GM18867 (cell line): ENCODE measurements around the gene CIROP.

Experiments used
- ATAC-seq: cut with Tn5 transposase; IDR thresholded peaks from one replicate; pipeline ENCODE4 v1.9.1; 2021; ENCODE audit warnings: mild to moderate bottlenecking, moderate library complexity; ENCODE audit not compliant: unreplicated experiment

CIROP gene

DNA sequence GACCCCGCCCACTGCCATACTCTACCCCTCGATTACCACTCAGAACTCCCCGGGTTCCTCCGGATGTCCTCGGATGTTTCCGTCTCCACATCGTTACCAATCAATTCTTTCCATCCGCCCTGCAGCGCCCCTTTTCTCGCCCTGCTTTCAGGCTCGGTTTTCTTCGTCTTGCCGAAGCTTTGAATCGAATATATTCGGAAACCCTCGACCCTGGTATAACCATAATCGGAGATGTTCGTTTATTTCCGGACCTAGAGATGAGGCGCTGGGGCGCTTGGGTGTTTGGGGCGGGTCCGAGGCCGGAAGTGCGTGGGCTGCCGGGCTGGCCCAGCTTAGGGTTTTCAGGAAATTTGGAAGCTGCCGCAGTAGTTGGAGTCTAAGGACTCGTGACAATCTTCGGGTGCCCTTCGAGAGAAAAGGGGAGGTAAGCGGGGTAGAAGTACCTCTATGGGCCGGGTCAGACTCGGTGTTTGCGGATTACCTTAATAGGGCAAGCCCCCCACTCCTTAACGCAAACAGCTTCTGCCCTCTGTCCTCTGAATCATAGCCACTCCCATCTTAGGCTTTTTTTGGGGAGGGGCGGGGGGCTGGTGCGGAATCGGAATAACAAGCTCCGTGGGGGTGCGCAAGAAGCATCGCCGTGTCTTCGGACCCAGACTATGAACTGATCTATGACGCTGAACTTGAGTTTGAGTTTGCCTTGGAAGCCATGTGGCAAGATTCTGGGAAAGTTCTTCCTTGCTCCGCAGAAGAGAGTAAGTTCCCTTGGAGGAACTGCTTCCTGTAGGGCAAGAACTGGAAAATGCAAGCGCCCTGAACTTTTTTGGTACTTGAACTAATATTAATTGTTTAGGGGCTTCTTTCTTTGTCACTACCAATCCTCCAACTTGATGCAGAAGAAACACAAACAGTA is 9.3 kb downstream of the CIROP start, which contains the start of gene C14orf119:
C14orf119 (plus strand) TSS at position 310 of the 913 bp plus-strand sequence. CDS start 2,154 bp downstream, outside the sequence.
- peak; percentile 90 for ATAC-seq

DNA sequence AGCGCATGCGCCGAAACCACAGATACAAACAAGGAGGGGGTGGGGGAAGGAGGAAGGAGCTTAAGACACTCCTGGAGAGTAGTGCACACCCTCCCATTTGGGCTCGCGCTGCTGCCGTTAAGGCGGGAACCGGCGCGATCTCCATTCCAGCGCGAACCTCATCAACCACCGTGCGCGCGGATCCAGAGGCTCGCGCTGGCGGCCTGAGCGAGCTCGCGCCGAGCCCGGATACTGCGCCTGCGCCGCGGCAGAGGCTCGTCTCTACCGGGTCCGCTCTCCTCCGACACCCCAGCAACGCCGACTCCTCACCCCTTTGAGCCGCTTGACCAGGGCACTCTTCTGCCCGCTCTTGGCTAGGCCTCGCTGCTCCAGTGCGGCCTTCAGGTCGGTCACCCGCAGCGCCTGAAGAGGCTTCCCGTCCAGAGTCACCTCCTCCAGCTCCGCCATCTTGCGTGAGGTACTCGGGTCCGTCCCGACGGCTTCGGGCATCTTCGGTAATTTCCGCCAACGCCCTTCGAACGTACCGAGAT is 10.1 kb downstream of the CIROP start, which contains the start of gene ACIN1:
ACIN1 (minus strand) TSS at position 471 of the 530 bp plus-strand sequence; CDS start at position 447, 24 bp downstream.
- ATAC-seq, result peak; percentile 38

DNA sequence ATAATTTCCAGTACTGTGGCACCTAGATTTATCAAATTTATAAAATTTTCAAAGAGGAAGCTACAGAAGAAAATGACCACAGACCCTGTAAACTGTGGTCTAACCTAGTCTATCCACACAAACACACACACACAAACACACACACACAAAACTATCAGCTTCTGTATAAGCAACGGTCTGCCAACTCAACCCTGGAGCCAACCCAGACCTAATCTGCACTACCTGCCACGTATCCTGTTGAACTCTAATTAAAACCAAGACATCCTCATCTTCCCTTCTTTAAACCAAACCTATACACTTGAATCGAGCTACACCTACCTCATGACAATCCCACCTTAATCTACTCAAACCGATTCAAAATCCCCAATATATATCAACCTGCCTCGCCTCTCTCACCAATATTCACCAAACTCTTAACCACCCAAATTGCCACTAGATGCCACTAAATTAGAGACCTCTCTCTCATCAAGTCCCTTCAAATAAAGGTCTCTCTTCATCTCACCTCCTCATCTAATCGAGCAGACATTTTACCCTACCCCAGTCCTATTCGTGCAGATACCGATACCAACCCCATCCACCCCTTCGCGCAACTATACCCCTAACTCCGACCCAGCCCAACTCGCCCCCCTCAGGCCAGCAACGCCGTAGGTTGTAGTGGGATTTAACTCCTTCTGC is 10.7 kb downstream of the CIROP start:
- ATAC-seq, result no peak

- ATAC-seq, result no peak
These were observed 11.3 kb downstream of the CIROP start for GRCh38 chr14:23093526-23093925.

GRCh38 chr14:23093104-23093503 is 11.7 kb downstream of the CIROP start:
- no peak for ATAC-seq

DNA sequence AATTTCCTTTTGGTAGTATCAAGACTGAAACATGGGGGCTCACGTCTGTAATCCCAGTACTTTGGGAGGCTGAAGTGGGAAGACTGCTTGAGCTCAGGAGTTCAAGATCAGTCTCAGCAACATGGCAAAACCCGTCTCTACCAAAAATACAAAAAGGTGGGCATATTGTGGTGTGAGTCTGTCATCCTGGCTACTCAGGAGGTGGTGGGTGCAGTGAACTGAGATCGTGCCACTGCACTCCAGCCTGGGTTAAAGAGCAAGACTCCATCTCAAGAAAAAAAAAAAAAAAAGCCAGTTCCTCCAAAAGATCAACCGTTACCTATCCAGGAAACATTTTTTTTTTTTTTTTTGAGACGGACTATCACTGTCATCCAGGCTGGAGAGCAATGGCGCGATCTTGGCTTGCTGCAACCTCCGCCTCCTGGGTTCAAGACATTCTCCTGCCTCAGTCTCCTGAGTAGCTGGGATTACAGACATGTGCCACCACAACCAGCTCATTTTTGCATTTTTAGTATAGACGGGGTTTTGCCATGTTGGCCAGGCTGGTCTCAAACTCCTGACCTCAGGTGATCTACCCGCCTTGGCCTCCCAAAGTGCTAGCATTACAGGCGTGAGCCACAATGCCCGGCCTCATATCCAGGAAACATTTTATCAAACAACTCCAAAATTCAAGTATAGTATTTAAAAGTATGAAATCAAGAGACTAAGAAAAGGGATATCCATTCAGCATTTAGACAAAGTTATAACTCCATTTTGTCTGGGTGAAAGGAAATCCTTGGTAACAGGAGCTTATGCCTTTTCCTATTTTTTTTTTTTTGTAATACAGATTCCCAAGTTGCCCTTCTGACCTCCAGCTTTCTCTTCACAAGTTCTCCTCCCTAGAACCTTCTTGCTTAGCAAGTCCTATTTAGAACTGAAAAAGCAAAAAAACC is 13.2 kb downstream of the CIROP start:
- no peak for ATAC-seq

GRCh38 chr14:23090254-23090636 is 14.5 kb downstream of the CIROP start:
- ATAC-seq, result no peak

DNA sequence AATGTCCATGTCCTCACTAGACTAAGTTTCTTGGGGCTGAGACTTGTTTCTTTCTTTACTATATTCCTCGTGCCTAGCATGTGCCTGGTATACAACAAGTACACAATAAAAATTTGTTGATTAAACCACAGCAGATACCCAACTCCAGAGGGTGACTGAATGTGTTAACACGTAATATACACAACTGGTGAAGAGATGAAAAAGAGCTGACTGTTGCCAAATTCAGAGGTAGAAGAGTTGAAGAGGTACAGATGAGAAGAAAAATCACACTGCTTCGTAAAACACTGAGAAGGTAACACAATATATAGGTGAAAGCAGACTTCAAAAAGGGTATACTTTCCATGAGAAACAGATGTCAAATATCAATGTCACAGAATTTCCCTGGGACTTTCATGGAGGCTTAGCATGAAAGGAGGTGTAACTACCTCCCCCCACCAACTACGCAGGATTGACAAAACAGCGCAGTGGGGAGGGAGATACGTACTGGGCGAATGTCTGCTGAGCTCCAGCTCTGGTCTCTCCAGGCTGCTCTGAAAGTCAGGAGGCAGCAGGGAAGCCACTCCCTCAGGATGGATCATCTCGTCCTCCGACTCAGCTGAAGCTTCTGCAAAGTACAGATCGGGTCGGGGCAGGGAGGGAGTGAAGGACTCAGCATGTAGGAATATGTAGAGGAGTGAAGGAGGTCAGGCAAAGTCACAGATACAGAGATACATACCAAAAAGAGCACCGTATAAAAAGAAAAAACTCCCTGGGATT is 15.1 kb downstream of the CIROP start:
- no peak for ATAC-seq

DNA sequence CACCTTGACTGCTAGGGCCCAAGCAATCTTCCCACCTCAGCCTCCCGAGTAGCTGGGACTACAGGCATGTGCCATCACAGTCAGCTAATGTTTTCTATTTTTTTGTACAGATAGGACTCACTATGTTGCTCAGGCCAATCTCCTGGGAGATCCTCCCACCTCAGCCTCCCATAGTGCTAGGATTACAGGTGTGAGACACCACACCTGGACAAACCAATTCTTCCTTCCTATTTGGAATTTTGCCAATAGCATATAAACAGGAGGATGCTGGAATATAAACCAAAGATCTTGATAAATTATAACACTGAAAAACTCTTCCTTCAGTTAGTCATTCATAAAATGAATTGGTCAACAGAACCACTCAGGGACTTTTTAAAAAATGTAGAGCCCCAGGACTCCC is 18.2 kb downstream of the CIROP start:
- ATAC-seq, result no peak

GRCh38 chr14:23085458-23085857 is 19.3 kb downstream of the CIROP start:
- ATAC-seq, result no peak

GRCh38 chr14:23080474-23080873 is 24.3 kb downstream of the CIROP start:
- no peak for ATAC-seq

GRCh38 chr14:23079716-23080115 is 25.1 kb downstream of the CIROP start:
- no peak for ATAC-seq

DNA sequence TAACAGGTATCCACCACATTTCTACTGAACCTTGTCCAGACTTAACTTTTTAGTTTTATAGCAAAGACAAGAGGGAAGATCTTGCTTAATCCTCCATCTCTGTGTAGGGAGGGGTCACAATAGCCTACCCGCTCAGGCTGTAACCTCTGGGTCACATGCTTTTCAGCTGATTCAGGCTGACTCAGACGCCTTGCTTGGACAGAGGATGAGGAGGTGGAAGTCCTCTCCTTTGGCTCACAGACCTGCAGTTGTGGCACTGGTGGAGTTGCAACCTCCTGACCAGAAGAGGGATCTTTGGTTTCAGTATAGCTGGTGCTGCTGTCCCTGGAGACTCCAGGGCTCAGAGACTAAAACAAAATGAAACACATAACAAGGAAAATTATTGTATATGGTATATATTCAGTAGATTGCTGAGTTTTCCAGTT is 26.1 kb downstream of the CIROP start:
- no peak for ATAC-seq

- no peak for ATAC-seq
These were observed 26.8 kb downstream of the CIROP start for GRCh38 chr14:23077962-23078361.

DNA sequence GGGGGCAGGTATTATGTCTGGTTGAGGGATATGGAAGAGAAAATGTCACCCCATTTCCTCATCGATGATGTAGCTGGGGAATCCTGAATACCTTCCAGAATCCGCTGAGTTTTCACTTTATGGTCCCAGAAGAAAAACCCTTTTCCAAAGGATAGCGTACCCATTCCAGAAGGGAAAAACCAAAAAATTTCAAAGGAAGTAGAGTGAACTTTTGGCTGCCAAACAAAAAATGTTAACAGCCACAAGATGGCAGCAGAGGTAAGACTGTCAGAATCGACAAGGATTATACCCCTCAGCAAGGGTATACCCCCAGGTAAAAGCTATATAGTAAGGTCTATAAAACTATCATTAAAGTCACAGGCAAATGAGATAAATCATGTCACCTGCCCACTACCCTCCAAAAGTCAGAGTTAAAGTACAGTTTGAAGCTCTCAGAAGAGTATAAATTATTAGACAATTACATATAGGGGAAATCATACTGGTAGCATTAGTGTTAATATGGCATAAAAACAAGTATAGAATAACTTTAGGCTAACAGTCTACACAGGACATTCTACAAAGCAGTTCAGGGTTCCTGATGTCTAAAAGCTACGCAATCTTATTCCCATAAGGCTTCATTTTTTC is 27.9 kb downstream of the CIROP start:
- ATAC-seq, result no peak

DNA sequence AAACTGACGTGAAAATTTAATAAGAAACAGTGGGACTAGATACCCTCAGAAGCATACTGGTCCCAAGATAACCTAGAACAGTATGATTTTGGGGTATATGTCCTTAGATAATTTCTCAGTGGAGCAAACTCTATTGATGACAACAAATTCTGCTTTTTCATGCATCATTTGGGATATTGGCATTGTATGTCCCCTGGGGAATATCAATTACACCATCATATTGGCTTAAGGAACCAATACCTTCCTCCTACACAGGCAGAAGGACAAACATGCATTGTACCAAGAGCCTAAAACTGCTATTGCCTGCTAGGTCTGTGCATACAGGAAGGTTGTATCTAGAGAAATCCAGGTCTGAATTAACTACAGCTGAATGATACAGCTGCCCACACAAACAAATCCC is 29.9 kb downstream of the CIROP start:
- no peak for ATAC-seq

GRCh38 chr14:23071921-23072539 is 32.8 kb downstream of the CIROP start:
- ATAC-seq, result no peak

GRCh38 chr14:23071244-23071920 is 33.4 kb downstream of the CIROP start:
- ATAC-seq, result peak; percentile 86
